Fibroblast of skin of back (primary cell): ENCODE data around the gene SLC46A2.

Source experiments
- DNase-seq: peaks from one replicate; pipeline ENCODE4 v3.0.0-alpha.2; 2013

SLC46A2 gene

GRCh38 chr9:112856843-112857242, 33.8 kb downstream of the SLC46A2 start:
- no peak for DNase-seq

DNA sequence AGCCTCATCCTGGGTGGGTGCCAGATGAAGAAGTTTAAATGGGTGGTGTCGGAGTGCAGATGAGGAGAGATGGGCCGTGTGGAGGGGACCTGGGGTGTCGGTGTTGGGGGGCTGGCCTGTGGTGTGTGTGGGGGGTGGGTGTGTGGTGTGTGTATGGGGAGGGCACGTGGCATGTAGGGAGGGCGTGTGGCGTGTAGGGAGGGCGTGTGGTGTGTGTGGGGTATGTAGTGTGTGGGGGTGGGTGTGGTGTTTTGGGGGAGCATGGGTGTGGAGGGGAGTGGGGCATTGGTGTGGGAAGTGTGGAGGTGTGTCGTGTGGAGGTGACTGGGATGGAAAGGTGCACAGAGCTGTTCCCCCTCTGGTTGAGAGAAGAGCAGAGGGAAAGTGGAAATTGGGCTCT, 34.5 kb downstream of the SLC46A2 start:
- no peak for DNase-seq

GRCh38 chr9:112854657-112855056, 36.0 kb downstream of the SLC46A2 start:
- no peak for DNase-seq

DNA sequence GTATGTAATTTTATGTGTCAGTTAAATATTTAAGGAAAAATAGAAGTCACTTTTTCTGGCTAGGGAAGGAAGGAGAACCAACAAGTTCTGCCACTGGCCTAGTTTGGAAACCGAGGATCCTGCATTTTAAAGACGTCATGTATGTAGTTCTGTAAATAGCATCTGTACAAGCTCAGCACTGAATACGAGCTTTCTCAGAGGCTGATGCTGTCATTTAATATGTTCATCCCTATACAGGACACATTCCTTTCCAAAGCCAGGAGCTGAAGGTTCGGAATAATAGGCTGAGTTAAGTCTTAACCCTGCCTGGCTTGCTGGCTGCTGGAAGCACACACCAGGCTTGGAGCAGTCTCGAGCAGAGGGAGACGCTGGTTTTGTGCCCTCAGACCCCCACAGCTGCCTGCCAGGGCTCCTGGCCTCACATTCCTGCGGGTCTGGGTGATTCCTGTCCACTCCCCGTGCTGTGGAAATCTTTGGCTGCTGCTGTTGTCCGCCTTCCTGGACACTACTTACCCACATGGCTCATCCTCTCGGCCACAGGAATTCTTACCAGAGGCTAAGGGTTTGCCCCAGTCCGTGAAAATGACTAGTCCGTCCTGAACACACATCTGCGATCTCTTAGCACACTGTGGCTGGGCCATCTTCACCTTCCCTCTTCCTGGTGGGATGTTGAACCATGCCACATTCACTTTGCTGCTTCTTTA, 36.6 kb downstream of the SLC46A2 start:
- no peak for DNase-seq

DNA sequence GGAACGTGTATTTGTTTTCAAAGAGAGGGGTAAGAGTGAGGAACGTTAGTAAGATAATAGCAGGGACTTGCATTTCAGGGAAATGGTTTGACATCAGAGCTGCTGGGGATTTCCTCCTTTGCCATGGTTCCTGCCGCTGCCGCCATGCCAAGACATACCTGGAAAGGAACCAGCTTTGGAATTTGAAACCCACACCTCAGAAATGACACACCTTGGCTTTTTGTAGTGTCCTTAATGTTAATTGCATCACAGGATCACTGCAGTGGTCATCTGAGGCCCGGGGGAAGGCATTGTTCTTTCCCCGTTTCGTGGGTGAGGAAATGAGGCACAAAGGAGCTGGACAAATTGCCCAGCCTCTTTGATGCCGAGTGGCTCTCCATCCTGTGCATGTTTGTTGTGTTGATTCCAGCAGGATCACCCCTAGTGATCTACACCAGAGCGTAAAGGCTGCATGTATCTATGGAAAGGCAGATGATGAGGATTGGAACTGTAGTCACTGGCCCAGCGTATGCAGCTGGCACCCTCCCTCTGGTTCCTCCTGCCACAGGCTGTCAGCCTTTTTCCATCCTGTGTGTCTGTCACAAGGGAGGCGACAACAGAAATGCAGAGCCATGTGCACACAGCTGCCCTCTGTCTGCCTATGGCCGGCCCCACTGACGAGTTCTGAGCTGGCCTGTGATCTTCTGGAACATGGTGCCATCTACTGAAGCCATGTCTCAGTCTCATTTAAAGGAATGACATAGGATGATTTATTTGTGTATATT, 37.8 kb downstream of the SLC46A2 start:
- DNase-seq, result no peak

GRCh38 chr9:112850840-112851239, 39.8 kb downstream of the SLC46A2 start:
- no peak for DNase-seq

DNA sequence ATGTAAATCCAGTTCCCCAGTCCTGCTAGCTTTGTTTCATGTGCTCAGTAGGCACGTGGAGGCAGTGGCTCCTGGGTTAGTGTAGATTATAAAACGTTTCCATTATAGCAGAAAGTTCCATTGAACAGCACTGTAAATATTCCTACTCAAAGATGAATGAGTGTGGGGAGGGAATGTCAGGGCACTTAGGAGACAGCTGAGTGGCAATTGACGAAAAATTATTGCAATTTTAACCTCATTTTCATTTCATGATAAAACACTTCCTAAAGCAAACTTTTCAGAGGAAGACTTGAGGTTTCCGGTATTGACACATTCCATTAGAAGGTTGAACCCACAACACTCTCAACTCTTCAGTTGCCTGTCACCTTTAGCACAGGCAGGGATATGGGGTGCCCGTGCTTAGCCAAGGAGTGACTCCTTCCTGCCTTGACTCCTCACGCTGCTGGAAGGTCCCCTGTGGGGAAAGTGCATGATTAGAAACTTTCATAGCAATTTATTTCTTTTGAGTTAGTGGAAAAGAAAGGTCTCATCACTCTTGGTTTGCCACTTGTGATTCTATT, 41.2 kb downstream of the SLC46A2 start:
- no peak for DNase-seq

DNA sequence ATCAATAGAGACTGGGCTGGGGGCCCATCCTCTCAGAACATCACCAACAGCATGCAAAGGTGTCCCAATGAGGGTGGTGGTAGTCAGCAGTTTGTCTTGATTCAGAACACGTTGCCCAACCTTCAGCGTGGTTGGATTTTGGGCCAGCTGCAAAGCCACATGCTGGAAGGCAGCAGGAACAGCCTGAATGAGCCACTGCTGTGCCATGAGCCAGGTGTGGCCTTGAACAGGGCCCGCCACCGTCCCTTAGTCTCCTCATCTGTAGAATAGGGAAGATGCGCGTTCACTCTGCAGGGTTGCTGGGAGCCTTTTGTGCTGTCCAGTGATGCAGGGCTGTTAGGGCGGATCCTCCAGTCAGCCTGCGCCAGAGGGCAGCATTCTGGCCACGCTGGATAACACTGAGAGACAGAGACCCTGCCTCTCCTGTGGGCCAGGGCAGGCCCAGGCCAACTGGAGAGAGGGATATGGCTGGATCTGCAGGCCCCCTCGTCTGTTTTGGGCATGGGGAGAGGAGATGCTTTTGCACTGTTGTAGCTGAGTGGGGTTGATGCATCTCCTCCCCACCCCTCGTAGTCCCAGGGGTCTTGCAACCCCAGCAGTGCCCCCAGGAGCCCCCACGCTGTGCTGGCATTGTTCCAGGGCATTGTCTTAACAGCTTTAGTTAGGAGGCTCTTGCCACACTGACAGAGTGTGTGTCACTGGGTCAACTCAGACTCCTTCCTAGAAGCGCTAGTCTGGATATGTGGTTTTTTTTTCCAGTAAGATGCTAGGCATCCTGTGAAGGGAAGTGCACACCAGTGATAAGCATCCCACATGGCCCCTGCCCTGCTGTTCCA, 42.1 kb downstream of the SLC46A2 start:
- DNase-seq, result no peak

DNA sequence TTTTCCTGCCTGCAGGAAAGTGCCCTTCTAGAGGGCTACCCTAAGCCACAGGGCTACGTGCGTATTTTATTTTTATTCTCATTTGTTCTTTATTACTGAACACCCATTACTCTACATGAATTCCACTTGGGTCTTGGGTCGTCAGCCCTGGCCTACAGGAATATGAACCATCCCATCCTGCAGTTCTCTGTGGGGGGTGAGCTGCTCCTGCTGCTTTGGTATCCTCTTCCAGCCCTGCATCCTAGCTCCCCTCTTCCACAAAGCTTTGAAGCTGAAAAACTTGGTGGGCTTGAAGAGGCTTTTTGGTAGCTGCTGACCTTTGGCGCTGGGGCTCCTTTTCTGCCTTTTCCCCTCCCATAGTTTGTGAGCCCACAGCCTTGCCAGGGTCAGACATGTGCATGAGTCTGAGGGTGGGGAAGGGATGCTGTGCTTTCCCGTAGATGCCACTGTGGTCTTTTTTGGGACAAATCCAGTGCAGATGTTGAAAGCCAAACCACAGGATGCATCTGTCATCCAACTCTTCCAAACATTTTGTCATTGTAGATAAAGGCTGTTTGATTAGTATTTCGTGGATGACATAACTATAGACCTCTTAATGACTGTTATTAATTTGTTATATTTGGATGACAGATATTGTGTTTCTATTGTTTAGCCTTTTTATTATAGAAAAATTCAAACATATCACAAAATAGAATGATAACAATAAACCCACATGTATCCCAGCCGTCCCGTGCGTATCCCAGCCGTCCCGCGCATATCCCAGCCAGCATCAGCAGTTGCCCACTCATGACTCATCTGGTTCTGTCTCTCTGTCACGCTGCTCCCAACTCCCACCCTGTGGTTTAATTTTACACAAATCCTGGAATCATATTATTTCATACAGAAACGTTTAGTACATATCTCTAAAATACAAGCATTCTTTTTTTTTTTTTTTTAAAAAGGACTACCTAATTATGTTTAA, 43.9 kb downstream of the SLC46A2 start:
- DNase-seq, result peak; percentile 27

DNA sequence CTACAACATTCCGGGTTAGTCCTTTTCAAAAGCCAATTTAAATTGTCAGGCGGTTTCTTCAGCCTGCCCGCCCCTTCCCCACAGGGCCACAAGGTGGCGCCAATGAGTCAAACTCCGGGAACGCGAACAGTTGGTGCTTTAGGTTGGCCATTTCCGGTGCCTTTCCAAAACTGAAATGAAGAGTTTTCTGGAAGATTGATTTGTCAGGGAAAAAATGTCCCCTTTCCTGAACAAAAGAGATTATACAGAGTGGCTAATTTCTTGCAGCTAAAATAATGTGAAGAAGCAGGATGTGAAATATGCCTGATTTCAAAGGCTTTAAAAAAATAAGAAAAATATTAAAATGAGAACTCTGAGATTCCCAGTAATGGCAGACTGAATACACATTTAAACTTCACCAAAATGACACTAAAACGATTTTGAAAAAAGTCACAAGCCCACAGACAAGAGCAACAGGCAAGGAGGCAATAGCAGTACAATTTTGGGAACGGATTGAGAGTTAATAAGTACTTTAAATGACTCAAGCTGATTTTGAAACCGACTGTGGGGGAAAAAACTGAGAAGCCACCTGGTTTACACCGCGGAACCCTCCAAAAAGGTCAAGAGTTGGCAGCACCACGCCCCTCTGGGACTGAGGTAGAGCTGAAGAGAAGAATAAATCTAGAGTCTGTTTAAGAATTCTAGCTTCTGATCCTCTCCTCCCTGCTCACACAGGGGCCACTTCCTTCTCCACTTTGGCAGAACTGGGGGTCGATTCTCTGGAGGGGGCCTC, 45.7 kb downstream of the SLC46A2 start:
- DNase-seq, result peak; percentile 65

- DNase-seq, result no peak
Observed at GRCh38 chr9:112842555-112842954, 48.1 kb downstream of the SLC46A2 start.

GRCh38 chr9:112841261-112841660, 49.4 kb downstream of the SLC46A2 start:
- no peak for DNase-seq

DNA sequence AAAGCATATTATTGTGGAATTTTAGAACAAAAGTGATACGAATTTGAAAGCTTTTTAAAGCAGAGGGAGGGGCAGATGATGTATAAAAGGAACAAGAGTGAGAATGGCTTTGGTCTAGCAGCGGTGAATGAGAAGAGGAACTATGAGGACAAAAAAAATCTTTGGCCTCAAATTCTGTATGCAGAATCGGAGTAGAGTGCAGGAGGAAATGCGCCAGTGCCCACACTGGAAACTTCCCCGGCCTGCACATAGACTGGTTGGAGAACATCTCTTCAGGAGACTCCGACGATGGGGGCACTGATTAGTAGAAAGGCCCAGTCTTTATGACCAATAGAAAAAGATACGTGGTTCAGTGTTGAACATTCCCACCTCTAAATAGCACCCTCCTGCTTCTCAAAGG, 51.3 kb downstream of the SLC46A2 start:
- no peak for DNase-seq

- no peak for DNase-seq
Observed at GRCh38 chr9:112838342-112838741, 52.3 kb downstream of the SLC46A2 start.

- DNase-seq, result no peak
Observed at GRCh38 chr9:112836394-112836793, 54.3 kb downstream of the SLC46A2 start.

- no peak for DNase-seq
Observed at GRCh38 chr9:112833081-112833480, 57.6 kb downstream of the SLC46A2 start.

DNA sequence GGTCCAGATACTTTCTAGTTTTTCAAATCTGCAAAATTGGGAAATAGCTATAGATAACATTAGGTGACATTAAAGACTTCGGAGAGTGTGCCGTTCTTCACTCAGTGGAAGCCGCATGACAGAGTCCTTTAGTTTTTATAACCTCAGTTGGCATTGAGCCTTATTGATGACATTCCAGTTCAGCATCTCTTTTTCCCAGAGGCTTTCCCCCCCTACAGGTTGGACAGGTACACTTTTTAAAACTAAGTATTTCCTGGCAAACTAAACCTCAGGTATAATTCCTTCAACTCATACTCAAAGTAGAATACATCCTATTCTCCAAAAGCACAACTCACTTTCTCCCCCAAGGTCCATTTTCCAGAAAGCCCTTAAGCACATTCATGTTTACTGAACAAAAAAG, 58.7 kb downstream of the SLC46A2 start:
- DNase-seq, result no peak

- DNase-seq, result no peak
Observed at GRCh38 chr9:112831281-112831851, 59.3 kb downstream of the SLC46A2 start.
